Body of pancreas (tissue), 4 donors: ENCODE data around the gene PPP2R5E. TPM values are rescaled to one million over a fixed set of nuclear protein-coding genes. Genes with fewer than 3 reads are reported as not detected.

Experiments
- ATAC-seq: fragments of 150-250 bp; one replicate; pipeline ENCODE4 v1.9.1; 2016
- DNase-seq, 4 donors: peaks; one replicate each; pipeline ENCODE4 v3.0.0-alpha.2; 2019
- H3K27ac ChIP-seq, 4 donors: fragments of 200-600 bp; sonication (generic); 1 replicate in 3 of 4; 2 replicates in 1 of 4; pipeline versions ENCODE4 v1.5.1 to v1.6.1; 2016 to 2019; ENCODE audit warnings: mild to moderate bottlenecking in 1 of 4, mixed read lengths in 1 of 4, moderate library complexity in 1 of 4
- H3K27me3 ChIP-seq, 2 donors: fragments of 200-600 bp; sonication (generic); one replicate each; pipeline ENCODE4 v1.6.0; 2016; ENCODE audit warnings: mild to moderate bottlenecking in 1 of 2
- H3K36me3 ChIP-seq, 2 donors: fragments of 200-600 bp; sonication (generic); replicated peaks in 1 of 2; 2 replicates each; pipeline ENCODE4 v1.5.1; 2016; ENCODE audit warnings: low read depth in 2 of 2; ENCODE audit not compliant: insufficient read depth in 1 of 2
- H3K4me1 ChIP-seq: fragments of 200-600 bp; sonication (generic); one replicate; pipeline ENCODE4 v1.6.0; 2016
- H3K4me3 ChIP-seq, 2 donors: fragments of 200-600 bp; sonication (generic); 1 replicate in 1 of 2; 2 replicates in 1 of 2; pipeline ENCODE4 v1.5.1; 2016 to 2019
- H3K9me3 ChIP-seq, 3 donors: fragments of 200-600 bp; sonication (generic); 1 replicate in 2 of 3; 2 replicates in 1 of 3; pipeline ENCODE4 v1.5.1; 2016
- POLR2A ChIP-seq, 3 donors: fragments of 450-650 bp; IDR thresholded peaks; one replicate each; pipeline ENCODE4 v1.6.1; 2016; ENCODE audit warnings: antibody characterized with exemption in 3 of 3, mild to moderate bottlenecking in 2 of 3
- WGBS, 2 donors: methylation state at CpG; one replicate each; pipeline ENCODE4 v1.1.5; 2017; 5-methylcytosine and 5-hydroxymethylcytosine counted together
- intact Hi-C: fragments of 100-400 bp; cut with DNase I; formaldehyde crosslinking; loops from one replicate; pipeline ENCODE4 v1.15.1; 2023
- small RNA-seq: library from RNA; depleted of rRNA; stranded (forward); fragments of <200 nt; gene quantifications from one replicate; pipeline ENCODE3, GENCODE V24; 2016
- total RNA-seq, 2 donors: library from RNA; depleted of rRNA; stranded (reverse); fragments of >200 nt; gene quantifications; one replicate each; pipeline ENCODE4 v1.1.0, GENCODE V29; 2016
- TF ChIP-seq, protein P1 (sequence below), 7 experiments: fragments of 450-650 bp in 4 of 7; fragments of 200-600 bp in 3 of 7; sonication (generic) in 3 of 7; IDR thresholded peaks; one replicate each; pipeline ENCODE4 v1.5.1; 2016 to 2019; ENCODE audit warnings: antibody characterized with exemption in 7 of 7

PPP2R5E gene
- total RNA-seq, 2 donors from 2014 or later = 9.2 to 12.5 TPM

DNA sequence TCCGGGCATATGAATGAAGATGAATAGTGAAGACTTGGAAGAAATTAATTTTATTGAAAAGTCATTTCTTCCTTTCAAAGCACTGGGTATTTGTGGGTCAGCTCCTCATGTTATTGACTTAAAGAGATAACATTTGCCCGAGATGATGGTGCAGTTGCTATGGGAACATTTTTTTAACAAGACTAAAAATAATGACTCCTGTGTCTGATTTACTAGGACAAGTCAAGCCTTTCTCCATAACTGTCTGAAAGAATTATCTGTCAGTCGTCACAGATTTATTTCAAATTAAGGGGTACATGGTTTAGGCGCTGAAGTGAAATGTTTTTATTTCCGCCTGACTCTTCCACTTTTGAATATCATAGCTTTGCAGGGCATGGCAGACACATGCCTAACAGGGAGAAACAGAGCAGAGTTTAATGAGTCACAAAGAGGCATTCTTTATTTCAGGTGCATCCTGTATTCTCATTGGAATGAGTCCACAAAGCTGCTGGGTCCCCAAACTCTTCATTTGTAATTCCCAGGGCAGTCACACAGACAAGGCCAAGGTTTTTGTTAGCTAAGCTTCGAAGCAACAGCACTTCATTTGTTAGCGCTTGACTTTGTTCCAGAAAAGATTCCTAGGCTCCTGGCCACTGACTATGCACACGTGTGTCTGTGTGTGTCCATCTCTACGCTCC is 220.1 kb downstream of the PPP2R5E start:
- Histone ChIP-seq H3K4me3 (no peak overlapping the region), H3K36me3 (no peaks in the 10 kb centered on the region), H3K27ac (no peak overlapping the region), H3K27me3 (no peaks in the 10 kb centered on the region), H3K4me1 (no peaks in the 10 kb centered on the region), H3K9me3 (no peaks in the 10 kb centered on the region)
- intact Hi-C loops = no loop called here
- 43 to 44% methylated on average over 9 of the region's 9 CpGs for WGBS, 2 donors
- DNase-seq (no peak), ATAC-seq (no peak)
- TF ChIP-seq, protein P1, sequence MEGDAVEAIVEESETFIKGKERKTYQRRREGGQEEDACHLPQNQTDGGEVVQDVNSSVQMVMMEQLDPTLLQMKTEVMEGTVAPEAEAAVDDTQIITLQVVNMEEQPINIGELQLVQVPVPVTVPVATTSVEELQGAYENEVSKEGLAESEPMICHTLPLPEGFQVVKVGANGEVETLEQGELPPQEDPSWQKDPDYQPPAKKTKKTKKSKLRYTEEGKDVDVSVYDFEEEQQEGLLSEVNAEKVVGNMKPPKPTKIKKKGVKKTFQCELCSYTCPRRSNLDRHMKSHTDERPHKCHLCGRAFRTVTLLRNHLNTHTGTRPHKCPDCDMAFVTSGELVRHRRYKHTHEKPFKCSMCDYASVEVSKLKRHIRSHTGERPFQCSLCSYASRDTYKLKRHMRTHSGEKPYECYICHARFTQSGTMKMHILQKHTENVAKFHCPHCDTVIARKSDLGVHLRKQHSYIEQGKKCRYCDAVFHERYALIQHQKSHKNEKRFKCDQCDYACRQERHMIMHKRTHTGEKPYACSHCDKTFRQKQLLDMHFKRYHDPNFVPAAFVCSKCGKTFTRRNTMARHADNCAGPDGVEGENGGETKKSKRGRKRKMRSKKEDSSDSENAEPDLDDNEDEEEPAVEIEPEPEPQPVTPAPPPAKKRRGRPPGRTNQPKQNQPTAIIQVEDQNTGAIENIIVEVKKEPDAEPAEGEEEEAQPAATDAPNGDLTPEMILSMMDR (IDR thresholded peaks at IDR 0.05) = no peak
- no peak for TF ChIP-seq POLR2A (IDR thresholded peaks at IDR 0.05)

DNA sequence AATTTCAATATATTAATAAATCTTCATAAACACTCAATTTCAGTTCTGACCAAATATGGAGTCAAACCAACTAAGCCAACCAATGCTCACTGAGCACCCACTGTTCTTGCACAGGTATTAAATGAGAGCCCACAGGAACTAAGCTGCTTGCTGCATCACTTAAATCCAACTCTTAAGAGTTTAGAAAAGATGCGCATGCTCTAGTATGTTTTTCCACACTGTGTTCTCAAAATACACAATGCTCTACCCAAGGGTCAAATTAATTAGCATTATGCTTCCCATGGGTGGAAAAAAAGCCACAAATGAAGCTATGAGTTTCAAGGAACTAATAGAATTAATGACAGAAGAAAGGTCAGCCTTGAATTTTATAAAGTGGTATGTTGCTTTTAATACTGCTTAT is 220.7 kb downstream of the PPP2R5E start:
- Histone ChIP-seq H3K27ac (no peak overlapping the region), H3K36me3 (no peaks in the 10 kb centered on the region), H3K4me3 (no peak overlapping the region), H3K4me1 (no peaks in the 10 kb centered on the region), H3K9me3 (no peaks in the 10 kb centered on the region), H3K27me3 (no peaks in the 10 kb centered on the region)
- intact Hi-C loops = no loop called here
- ATAC-seq (no peak), DNase-seq (no peak)
- WGBS, 2 donors = 90 to 93% methylated on average over 1 of the region's 1 CpG
- TF ChIP-seq, protein P1 (IDR thresholded peaks at IDR 0.05) = no peak
- TF ChIP-seq POLR2A (IDR thresholded peaks at IDR 0.05) = no peak

Small RNA genes lying within 50 kb of the gene (small RNA-seq; reads per million reads assigned to genes)
- not detected for gene RF00601

Other genes starting within 250 kb of the PPP2R5E start
- gene GPHB5, start 224.4 kb downstream of the PPP2R5E start, total RNA-seq = not detected
- gene WDR89, start 98.5 kb upstream of the PPP2R5E start, total RNA-seq = 1 to 10 TPM; 2.6 to 7.3 TPM
- 10 to 100 TPM; 23.1 to 24.4 TPM for gene SGPP1, start 184.7 kb upstream of the PPP2R5E start, total RNA-seq